Fibroblast of pulmonary artery (primary cell): ENCODE data around the gene HVCN1.

Experiments used
- DNase-seq: peaks from one replicate; pipeline ENCODE4 v3.0.0-alpha.2; 2010; ENCODE audit warnings: low read depth
- H3K4me3 ChIP-seq: replicated peaks from 2 replicates; pipeline ENCODE4 v1.5.1; 2011; ENCODE audit warnings: low read depth, mild to moderate bottlenecking, control low read depth, low read length, moderate library complexity
- TF ChIP-seq, protein P1 (sequence below): IDR thresholded peaks from 2 replicates; pipeline ENCODE4 v1.5.1; 2011; ENCODE audit warnings: mild to moderate bottlenecking, control low read depth, low read length, inconsistent platforms; ENCODE audit errors: missing control alignments

HVCN1 gene

DNA sequence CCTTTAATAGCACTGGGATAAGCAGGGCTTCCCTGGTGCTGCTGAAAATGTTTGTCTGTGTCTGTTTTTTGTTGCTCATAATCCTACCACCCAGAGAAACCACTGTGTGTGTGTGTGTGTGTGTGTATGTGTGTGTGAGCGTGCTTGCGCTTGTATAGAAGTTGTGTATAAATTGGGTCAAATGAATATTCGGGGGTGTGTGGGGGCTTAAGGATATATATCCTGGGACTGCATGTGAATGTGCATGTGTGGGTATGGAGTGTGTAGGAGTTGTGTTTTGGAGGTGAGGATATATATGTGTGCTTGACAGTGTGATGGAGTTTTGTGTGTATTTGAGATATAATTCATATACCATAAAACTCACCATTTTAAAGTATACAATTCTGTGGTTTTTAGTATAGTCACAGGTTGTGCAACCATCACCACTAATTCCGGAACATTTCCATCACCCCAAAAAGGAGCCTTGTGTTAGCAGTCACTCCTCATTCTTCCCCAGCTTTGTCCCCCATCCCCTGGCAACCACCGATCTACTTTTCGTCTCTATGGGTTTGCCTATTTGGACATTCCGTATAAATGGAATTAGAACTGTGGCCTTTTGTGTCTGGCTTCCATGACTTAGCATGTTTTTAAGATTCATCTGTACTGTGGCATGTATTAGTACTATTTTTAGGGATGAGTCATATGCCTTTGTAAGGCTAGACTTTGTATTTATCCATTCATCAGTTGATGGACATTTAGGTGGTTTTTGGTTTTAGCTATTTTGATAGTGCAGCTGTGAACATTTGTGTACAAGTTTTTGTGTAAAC lies 49.4 kb downstream of the HVCN1 start:
- TF ChIP-seq, protein P1, sequence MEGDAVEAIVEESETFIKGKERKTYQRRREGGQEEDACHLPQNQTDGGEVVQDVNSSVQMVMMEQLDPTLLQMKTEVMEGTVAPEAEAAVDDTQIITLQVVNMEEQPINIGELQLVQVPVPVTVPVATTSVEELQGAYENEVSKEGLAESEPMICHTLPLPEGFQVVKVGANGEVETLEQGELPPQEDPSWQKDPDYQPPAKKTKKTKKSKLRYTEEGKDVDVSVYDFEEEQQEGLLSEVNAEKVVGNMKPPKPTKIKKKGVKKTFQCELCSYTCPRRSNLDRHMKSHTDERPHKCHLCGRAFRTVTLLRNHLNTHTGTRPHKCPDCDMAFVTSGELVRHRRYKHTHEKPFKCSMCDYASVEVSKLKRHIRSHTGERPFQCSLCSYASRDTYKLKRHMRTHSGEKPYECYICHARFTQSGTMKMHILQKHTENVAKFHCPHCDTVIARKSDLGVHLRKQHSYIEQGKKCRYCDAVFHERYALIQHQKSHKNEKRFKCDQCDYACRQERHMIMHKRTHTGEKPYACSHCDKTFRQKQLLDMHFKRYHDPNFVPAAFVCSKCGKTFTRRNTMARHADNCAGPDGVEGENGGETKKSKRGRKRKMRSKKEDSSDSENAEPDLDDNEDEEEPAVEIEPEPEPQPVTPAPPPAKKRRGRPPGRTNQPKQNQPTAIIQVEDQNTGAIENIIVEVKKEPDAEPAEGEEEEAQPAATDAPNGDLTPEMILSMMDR, result no peak
- H3K4me3 ChIP-seq, result no peak overlapping the region
- DNase-seq, result peak; percentile 68

DNA sequence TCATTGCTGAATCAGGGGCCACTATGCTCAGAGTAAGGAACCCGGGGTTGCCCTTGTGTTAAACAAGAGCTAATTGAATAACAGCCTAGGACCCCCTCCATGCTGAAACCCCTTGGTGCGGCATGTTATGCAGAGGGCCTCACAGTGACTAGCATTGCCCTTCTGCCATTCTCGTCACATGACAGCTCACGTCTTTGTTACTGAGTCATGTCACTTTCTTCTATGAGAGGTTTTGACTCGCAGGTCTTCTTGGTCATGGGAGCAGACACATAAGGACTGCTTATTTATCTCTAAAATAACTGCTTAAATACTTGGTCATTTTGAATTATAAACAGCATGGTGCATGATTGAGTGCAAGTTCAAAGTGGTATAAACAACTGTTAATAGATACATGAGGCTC lies 50.1 kb downstream of the HVCN1 start:
- TF ChIP-seq, protein P1, result no peak
- no peak overlapping the region for H3K4me3 ChIP-seq
- no peak for DNase-seq

DNA sequence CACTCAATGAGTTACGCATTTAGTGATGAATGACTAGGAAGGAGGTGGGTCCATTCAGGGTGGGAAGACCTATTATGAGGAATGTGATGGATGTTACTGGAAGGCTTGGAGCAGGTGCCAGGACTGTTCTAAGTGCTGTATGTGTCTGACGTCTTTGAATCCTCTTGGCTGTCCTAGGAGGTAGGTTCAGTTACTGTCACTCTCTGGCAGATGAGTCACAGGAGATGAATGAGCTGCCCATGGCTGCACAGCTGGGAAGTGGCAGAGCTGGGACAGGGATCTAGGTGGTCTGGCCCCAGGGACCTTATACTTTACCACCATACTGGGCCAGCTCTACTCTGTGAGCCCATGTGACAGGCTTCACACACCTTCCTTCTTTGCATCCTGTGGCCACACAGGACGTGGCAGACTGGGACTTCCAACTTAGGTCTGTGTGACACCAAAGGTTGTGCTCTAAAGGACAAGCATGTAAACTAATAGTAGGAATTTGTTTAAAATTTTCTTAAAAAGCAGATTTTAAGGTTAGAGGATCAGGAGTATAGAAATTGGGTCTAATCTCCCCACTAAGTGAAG lies 51.0 kb downstream of the HVCN1 start:
- DNase-seq, result no peak
- TF ChIP-seq, protein P1, result no peak

DNA sequence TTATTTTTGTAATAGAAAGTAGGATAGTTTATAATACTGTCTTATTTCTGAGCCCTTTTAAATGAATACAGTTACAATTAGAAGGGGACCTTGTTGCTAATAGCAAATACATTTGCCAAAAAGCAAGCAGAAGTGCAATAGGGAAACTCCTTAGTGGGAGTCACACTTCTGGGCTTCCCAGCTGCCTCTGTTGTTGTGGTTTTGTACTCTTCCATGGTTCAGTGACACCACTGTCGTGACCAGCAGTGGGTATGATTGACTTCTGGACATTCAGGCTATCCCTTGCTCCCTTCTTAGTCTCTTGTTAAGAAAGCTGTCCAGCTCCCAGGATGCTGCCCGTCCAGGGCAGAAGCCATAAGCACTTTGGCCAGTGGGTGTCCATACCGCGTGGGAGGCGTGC lies 52.4 kb downstream of the HVCN1 start:
- no peak overlapping the region for H3K4me3 ChIP-seq
- DNase-seq, result no peak
- TF ChIP-seq, protein P1, result no peak

More for the DNA sequence above, 51.0 kb downstream of the HVCN1 start:
- no peak overlapping the region for H3K4me3 ChIP-seq

DNA sequence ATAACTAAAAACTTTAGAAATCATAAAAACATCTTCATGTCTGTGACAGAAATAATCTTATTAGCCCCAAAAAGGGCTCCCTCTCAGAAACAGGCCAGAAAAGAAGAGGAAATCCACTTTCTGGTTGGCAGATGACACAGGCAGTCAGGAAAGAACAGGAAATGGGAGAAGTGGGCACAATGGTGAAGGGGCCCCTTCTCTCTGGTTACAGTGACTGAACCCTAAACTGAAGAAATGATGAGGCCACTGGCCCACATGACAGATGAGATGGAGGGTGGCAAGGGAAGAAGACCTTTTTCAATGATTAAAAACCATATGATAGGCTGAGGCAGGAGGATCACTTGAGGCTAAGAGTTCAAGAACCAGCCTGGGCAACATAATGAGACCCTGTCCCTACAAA lies 53.9 kb downstream of the HVCN1 start:
- DNase-seq, result no peak
- H3K4me3 ChIP-seq, result no peak overlapping the region
- TF ChIP-seq, protein P1, result no peak

DNA sequence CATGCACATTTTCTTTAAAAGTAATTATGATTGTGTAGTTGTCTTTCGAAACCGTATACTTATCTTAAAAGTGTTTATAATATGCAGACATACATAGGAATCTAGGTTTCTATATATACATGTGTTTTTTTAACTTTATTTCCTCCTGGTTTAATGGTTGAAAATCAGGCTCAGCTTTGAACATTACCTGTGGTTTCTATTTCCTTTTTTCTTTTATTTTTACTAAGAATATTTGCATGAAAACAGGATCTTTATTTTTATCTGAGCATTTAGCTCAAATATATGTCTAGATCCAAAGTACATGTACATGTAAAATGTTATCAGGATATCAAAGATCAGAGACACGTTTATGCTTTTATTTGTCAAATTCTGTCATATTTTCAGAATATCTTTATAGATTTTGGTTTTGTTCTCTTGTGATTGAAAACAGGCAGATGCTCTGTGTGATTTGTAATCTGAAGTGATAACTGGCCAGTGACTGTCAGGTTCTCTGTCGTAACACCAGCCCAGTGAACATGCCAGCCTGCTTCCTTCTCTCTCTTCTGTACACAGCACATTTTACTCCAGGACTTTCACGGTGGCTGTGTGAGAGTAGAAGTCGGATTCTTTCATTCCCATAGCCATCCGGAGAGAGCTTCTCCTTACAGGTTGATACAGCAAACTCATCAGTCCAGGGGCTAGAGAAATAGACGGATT lies 61.3 kb downstream of the HVCN1 start:
- DNase-seq, result no peak
- TF ChIP-seq, protein P1, result no peak
- H3K4me3 ChIP-seq, result no peak overlapping the region
